Nephron (organoid): ENCODE data around the gene DLGAP1.

Experiments
- H3K27ac Mint-ChIP-seq, 3 experiments: 2 replicates each; pipeline ENCODE4 v1.8.0; 2020; ENCODE audit warnings: mixed read lengths in 3 of 3, mild to moderate bottlenecking in 2 of 3, moderate library complexity in 1 of 3
- H3K27me3 Mint-ChIP-seq: 2 replicates; pipeline ENCODE4 v1.8.0; 2021; ENCODE audit warnings: low read depth, mild to moderate bottlenecking, moderate library complexity, mixed read lengths
- H3K36me3 Mint-ChIP-seq: 2 replicates; pipeline ENCODE4 v1.8.0; 2020; ENCODE audit warnings: low read depth, mixed read lengths
- H3K4me1 Mint-ChIP-seq: 2 replicates; pipeline ENCODE4 v1.8.0; 2020; ENCODE audit warnings: mixed read lengths
- H3K4me3 Mint-ChIP-seq, 3 experiments: 2 replicates each; pipeline ENCODE4 v1.8.0; 2020; ENCODE audit warnings: mild to moderate bottlenecking in 3 of 3, mixed read lengths in 3 of 3, moderate library complexity in 2 of 3
- H3K9me3 Mint-ChIP-seq: 2 replicates; pipeline ENCODE4 v1.8.0; 2020; ENCODE audit warnings: mixed read lengths
- TF ChIP-seq, protein P1 (sequence below), 3 experiments: fragments of 200-600 bp; sonication (generic); IDR thresholded peaks; one replicate each; pipeline ENCODE4 v1.5.0; 2021; ENCODE audit warnings: antibody characterized with exemption in 3 of 3; ENCODE audit not compliant: unreplicated experiment in 3 of 3

DLGAP1 gene

DNA sequence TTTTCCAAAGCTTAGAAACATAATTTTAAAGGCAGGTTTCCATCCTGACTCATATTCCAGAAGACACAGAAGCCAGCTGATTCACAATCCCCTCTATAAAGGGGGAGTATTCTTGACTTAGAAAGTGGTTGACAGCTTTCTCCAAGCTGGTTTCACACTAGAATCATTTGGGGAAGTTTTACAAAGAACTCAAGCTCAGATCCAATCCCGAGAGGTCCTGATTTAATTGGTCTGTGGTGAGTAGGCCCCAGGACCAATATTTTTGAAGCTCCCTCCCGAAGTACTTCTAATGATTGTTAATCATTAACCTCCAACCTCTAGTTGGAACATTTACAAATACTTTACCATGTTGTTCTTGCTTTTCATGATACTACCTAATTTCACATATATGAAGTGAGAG lies 184.1 kb downstream of the DLGAP1 start:
- H3K36me3 Mint-ChIP-seq, result no peaks in the 10 kb centered on the region

DNA sequence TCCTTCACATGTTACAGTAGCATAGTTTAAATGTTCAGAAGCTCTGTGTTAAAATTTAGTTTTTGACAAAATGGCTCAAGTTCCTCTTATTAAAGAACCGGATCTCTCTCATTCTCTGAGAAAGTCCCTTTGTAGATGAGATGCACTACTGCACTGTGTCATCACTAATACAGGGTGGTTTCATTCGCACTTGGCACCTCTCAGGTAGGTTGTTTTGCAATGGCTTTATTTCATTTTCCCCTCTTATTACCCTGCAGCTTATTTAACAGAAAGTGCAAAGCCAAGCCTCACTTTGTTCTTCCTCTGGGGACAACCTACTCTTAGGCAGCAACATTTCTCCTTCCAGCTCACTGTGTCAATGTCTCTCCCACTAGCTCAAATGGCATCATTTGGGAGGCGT lies 185.1 kb downstream of the DLGAP1 start:
- no peaks in the 10 kb centered on the region for H3K27me3 Mint-ChIP-seq
- H3K4me1 Mint-ChIP-seq, result no peaks in the 10 kb centered on the region
- no peaks in the 10 kb centered on the region for H3K36me3 Mint-ChIP-seq
- H3K9me3 Mint-ChIP-seq, result no peaks in the 10 kb centered on the region
- H3K4me3 Mint-ChIP-seq, result no peak overlapping the region
- H3K27ac Mint-ChIP-seq, result no peak overlapping the region
- TF ChIP-seq, protein P1, sequence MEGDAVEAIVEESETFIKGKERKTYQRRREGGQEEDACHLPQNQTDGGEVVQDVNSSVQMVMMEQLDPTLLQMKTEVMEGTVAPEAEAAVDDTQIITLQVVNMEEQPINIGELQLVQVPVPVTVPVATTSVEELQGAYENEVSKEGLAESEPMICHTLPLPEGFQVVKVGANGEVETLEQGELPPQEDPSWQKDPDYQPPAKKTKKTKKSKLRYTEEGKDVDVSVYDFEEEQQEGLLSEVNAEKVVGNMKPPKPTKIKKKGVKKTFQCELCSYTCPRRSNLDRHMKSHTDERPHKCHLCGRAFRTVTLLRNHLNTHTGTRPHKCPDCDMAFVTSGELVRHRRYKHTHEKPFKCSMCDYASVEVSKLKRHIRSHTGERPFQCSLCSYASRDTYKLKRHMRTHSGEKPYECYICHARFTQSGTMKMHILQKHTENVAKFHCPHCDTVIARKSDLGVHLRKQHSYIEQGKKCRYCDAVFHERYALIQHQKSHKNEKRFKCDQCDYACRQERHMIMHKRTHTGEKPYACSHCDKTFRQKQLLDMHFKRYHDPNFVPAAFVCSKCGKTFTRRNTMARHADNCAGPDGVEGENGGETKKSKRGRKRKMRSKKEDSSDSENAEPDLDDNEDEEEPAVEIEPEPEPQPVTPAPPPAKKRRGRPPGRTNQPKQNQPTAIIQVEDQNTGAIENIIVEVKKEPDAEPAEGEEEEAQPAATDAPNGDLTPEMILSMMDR (IDR thresholded peaks at IDR 0.05; ENCODE audit: unreplicated experiment in 3 of 3), result no peak

More for the DNA sequence above, 184.1 kb downstream of the DLGAP1 start:
- no peak overlapping the region for H3K4me3 Mint-ChIP-seq
- no peaks in the 10 kb centered on the region for H3K27me3 Mint-ChIP-seq
- TF ChIP-seq, protein P1 (IDR thresholded peaks at IDR 0.05; ENCODE audit: unreplicated experiment in 3 of 3), result no peak
- no peaks in the 10 kb centered on the region for H3K4me1 Mint-ChIP-seq
- no peaks in the 10 kb centered on the region for H3K9me3 Mint-ChIP-seq
- no peak overlapping the region for H3K27ac Mint-ChIP-seq

DNA sequence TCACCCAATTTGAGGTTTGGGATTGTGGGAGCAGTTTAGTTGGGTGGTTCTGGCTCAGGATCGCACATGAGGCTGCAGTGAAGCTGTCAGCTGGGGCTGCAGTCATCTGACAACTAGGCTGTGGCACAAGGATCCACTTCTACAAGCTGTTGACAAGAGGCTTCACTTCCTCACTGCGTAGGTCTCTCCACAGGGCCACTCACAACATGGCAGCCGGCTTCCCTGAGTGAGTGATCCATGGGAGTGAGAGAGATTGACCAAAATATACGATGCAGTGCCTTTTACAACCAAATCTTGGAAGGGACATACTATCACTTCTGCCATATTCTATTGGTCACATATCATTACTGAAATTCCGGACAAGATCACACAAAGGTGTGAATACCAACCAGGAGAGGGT lies 187.5 kb downstream of the DLGAP1 start:
- Mint-ChIP-seq H3K4me1 (no peaks in the 10 kb centered on the region), H3K36me3 (no peaks in the 10 kb centered on the region), H3K27ac (no peak overlapping the region), H3K27me3 (no peaks in the 10 kb centered on the region), H3K4me3 (no peak overlapping the region), H3K9me3 (no peaks in the 10 kb centered on the region)
- TF ChIP-seq, protein P1 (IDR thresholded peaks at IDR 0.05; ENCODE audit: unreplicated experiment in 3 of 3), result no peak

DNA sequence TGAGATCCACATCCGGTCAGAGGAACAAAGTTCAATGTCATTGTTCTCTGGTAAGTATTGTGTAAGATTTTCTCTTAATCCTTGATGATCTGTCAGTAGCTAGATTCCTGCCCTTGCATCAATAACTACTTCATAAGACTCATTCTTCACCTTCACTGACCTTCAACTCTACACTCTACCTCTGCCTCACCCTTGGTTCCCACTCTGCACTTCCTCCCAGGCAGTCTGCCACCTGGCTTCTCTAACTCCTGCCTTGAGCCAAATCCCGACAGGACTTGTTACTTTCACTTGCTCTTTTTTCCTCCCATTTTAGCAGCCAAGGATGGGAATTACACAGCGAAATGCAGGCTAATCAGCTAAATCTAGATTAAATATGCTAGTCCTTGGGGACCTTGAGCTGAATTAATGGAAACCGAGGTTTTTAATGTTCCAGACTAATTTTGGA lies 190.7 kb downstream of the DLGAP1 start:
- Mint-ChIP-seq H3K36me3 (no peaks in the 10 kb centered on the region), H3K27ac (no peak overlapping the region), H3K9me3 (no peaks in the 10 kb centered on the region), H3K4me1 (no peaks in the 10 kb centered on the region), H3K4me3 (no peak overlapping the region), H3K27me3 (no peaks in the 10 kb centered on the region)
- TF ChIP-seq, protein P1 (IDR thresholded peaks at IDR 0.05; ENCODE audit: unreplicated experiment in 3 of 3), result no peak

DNA sequence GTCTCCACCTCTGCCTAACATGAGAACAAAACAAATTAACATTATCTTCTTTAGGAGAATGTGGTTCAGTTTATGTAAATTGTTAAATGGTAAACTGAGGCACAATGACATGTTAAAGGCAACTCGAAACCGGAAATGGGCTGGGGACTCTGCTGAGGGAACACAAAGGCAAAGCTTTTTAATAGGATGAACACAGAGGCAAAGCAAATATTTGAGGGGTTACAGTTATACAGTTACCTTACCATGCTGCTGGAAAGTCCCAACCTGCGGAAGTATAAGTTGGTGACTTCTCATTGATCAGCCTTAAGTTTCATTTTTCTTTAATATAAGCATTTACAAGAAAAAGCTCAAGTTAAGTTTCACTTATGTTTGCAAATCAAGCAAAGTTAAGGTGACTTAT lies 195.0 kb downstream of the DLGAP1 start:
- Mint-ChIP-seq H3K9me3 (no peaks in the 10 kb centered on the region), H3K4me1 (no peaks in the 10 kb centered on the region), H3K27ac (no peak overlapping the region), H3K36me3 (no peaks in the 10 kb centered on the region), H3K27me3 (no peaks in the 10 kb centered on the region), H3K4me3 (no peak overlapping the region)
- TF ChIP-seq, protein P1 (IDR thresholded peaks at IDR 0.05; ENCODE audit: unreplicated experiment in 3 of 3), result no peak

DNA sequence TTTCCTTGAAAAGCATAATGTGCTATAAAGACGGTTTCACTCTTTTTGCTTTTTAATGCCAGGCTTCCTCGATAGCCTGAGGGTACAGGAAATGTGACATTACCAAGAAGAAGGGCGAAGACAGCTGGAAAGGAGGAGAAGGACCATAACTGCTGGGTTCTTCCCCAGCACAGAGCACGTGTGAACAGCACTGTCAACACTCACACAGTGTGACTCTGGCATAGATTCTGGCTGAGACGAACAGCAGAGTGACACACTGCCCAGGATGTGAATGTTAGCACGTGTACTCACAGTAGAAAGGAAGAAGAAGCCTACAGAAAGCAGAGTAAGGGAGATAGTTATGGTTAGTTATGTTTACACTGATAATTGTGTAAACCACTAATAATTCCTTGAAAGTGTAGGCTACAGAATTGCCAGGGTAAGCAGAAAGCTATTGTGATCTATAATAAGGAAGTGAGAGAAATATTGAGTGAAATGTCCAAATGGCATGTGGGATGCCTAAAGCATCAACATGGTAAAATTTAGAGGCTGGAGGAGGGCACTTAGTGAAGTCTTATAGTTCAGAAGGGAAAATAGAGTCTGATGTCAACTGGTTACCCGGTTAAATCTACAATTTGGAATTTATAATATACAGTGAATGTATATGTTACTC lies 198.2 kb downstream of the DLGAP1 start:
- Mint-ChIP-seq H3K4me1 (no peaks in the 10 kb centered on the region), H3K27ac (no peak overlapping the region), H3K27me3 (no peaks in the 10 kb centered on the region), H3K9me3 (no peaks in the 10 kb centered on the region), H3K4me3 (no peak overlapping the region), H3K36me3 (no peaks in the 10 kb centered on the region)
- TF ChIP-seq, protein P1 (IDR thresholded peaks at IDR 0.05; ENCODE audit: unreplicated experiment in 3 of 3), result no peak
